T-cell (primary cell): ENCODE measurements around the gene CALD1. TPM values are rescaled to one million over a fixed set of nuclear protein-coding genes. Genes with fewer than 3 reads are reported as not detected.
A peak's percentile ranks its signal among the peaks of the same experiment; 100 is the strongest.

Experiments used
- ATAC-seq, 4 experiments: fragments of 200-7000 bp in 3 of 4; fragments of 150-1000 bp in 1 of 4; cut with Tn5 transposase; replicated peaks in 1 of 4; 1 replicate in 3 of 4; 2 replicates in 1 of 4; pipeline ENCODE4 v1.10.0; 2021; ENCODE audit warnings: moderate library complexity in 3 of 4, mild to moderate bottlenecking in 2 of 4, moderate number of reproducible peaks in 1 of 4
- CTCF ChIA-PET, 2 donors: fragments of 300-600 bp; sonication (Branson Sonifier 250); formaldehyde crosslinking; loops; one replicate each; lab custom pipeline; 2022; ENCODE audit warnings: antibody characterized with exemption in 2 of 2; lab: Charles Lee
- POLR2A ChIA-PET, 2 donors: fragments of 300-600 bp; sonication (Branson Sonifier 250); formaldehyde crosslinking; loops; one replicate each; lab custom pipeline; 2022; ENCODE audit warnings: antibody characterized with exemption in 2 of 2; lab: Charles Lee
- DNase-seq, 35 experiments: peaks; one replicate each; pipeline versions ENCODE4 v3.0.0 to v3.0.0-alpha.2; 2013 to 2023
- H3K27ac ChIP-seq: one replicate; pipeline ENCODE4 v1.5.1; 2013; ENCODE audit warnings: low read length
- H3K27me3 ChIP-seq, 2 experiments: replicated peaks in 1 of 2; 1 replicate in 1 of 2; 2 replicates in 1 of 2; pipeline versions ENCODE4 v1.6.1 to v1.7.0; 2013; ENCODE audit warnings: low read length in 1 of 2, mixed read lengths in 1 of 2; ENCODE audit not compliant: control insufficient read depth in 2 of 2, insufficient read depth in 2 of 2; ENCODE audit errors: extremely low read depth in 1 of 2
- H3K36me3 ChIP-seq, 2 donors: 1 replicate in 1 of 2; 2 replicates in 1 of 2; pipeline versions ENCODE4 v1.6.1 to v1.7.0; 2013; ENCODE audit warnings: low read length in 1 of 2; ENCODE audit not compliant: control insufficient read depth in 2 of 2, insufficient read depth in 1 of 2; ENCODE audit errors: extremely low read depth in 1 of 2
- H3K4me1 ChIP-seq, 2 experiments: 1 replicate in 1 of 2; 2 replicates in 1 of 2; pipeline versions ENCODE4 v1.6.1 to v1.7.0; 2013; ENCODE audit warnings: low read length in 2 of 2, mixed read lengths in 1 of 2; ENCODE audit not compliant: insufficient read depth in 2 of 2, control insufficient read depth in 1 of 2; ENCODE audit errors: extremely low read depth in 1 of 2
- H3K4me3 ChIP-seq, 2 donors: 1 replicate in 1 of 2; 2 replicates in 1 of 2; pipeline versions ENCODE4 v1.5.1 to v1.7.0; 2013; ENCODE audit warnings: mild to moderate bottlenecking in 2 of 2, low read length in 1 of 2, moderate library complexity in 1 of 2; ENCODE audit not compliant: control insufficient read depth in 1 of 2; ENCODE audit errors: extremely low read depth in 1 of 2
- H3K9me3 ChIP-seq: 2 replicates; pipeline ENCODE4 v1.7.0; 2013
- H3K27ac Mint-ChIP-seq, 2 donors: one replicate each; pipeline ENCODE4 v1.8.0; 2020 to 2021; ENCODE audit warnings: mild to moderate bottlenecking in 2 of 2, mixed read lengths in 2 of 2
- H3K27me3 Mint-ChIP-seq, 2 donors: one replicate each; pipeline ENCODE4 v1.8.0; 2021 to 2022; ENCODE audit warnings: mixed read lengths in 2 of 2
- H3K36me3 Mint-ChIP-seq: one replicate; pipeline ENCODE4 v1.8.0; 2021; ENCODE audit warnings: mixed read lengths
- H3K4me1 Mint-ChIP-seq, 3 donors: one replicate each; pipeline ENCODE4 v1.8.0; 2020 to 2022; ENCODE audit warnings: mixed read lengths in 3 of 3, mild to moderate bottlenecking in 1 of 3
- H3K4me3 Mint-ChIP-seq, 3 donors: one replicate each; pipeline ENCODE4 v1.8.0; 2020 to 2022; ENCODE audit warnings: mild to moderate bottlenecking in 3 of 3, mixed read lengths in 3 of 3, moderate library complexity in 3 of 3
- H3K9me3 Mint-ChIP-seq, 3 donors: one replicate each; pipeline ENCODE4 v1.8.0; 2020 to 2022; ENCODE audit warnings: mixed read lengths in 3 of 3
- WGBS: methylation state at CpG from one replicate; pipeline ENCODE4 v1.1.5; 2013; ENCODE audit warnings: missing lambda C conversion rate; ENCODE audit not compliant: insufficient coverage; 5-methylcytosine and 5-hydroxymethylcytosine counted together
- total RNA-seq, 35 experiments: library from RNA in 6 of 35; stranded (reverse) in 6 of 35; fragments of 120-200 nt in 1 of 35; gene quantifications; one replicate each; pipeline versions ENCODE4 v1.2.1 to v1.2.4 and lab custom pipeline; 2013 to 2026

The CALD1 gene
- total RNA-seq, 5 donors from 2014 or later (not counting 1 experiment from before 2014, with no cell fraction given): 0.95 to 2.4 (median 1.4) TPM; not detected in 1

DNA sequence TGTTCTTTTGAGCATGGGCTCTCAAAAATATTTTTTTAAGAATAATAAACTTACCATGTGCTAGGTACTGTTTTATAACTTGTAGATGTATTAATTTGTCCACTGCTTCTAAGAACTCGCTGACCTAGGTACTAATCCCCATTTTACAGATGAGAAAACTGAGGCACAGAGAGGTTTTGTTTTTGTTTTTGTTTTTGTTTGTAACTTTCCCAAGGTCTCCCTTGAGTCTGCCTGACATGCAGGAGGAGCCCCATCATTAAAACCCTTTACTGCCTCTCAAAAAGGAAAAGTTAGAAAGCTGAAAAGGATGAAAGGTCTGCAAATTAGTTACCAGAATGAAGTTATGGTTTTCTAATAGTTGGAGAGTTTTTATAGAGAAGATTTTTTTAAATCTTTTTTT is 168.4 kb downstream of the CALD1 start:
- no peaks in the 10 kb centered on the region for H3K36me3 ChIP-seq

DNA sequence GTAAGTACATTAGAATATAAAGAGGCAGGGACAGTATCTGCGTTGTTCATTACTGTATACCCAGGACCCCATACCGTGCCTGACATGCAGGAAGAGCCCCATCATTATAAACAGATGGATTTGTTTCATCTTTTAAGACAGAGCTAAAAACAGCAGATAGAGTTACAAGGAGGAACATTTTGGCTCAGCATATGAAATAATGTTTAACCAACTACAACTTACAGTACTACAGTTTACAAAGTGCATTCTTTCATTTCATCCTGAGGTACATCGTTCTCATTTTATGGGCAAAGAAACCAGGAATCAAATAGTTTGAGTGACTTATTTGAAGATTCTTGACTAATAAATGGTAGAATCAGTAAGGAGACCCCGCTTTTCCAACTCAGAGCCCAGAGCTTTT is 168.8 kb downstream of the CALD1 start:
- ChIA-PET POLR2A (interaction anchor here in 1 of 2 donors (0.6 kb wide), 1 partner anchor 337 kb away, joined by 3 read pairs; no protein-coding TSS in a partner anchor), CTCF (no interaction called here)
- H3K4me3 ChIP-seq: no peak overlapping the region
- no peak for DNase-seq
- no peak overlapping the region for H3K27ac ChIP-seq
- Mint-ChIP-seq H3K27ac (no peak overlapping the region), H3K4me1 (peaks cover 16 to 25% (median 16%) of the 10 kb centered on the region in 3 donors), H3K4me3 (no peak overlapping the region), H3K27me3 (no peaks in the 10 kb centered on the region), H3K36me3 (no peaks in the 10 kb centered on the region), H3K9me3 (no peaks in the 10 kb centered on the region)
- no peaks in the 10 kb centered on the region for H3K36me3 ChIP-seq
- no peaks in the 10 kb centered on the region for H3K27me3 ChIP-seq
- H3K9me3 ChIP-seq: no peaks in the 10 kb centered on the region
- no CpG with 5 or more reads among the region's 4 CpGs for WGBS
- ATAC-seq: no peak
- peaks cover 0 to 9% of the 10 kb centered on the region in 2 experiments for H3K4me1 ChIP-seq

More for the DNA sequence above, 168.4 kb downstream of the CALD1 start:
- no peak for ATAC-seq
- no CpG with 5 or more reads among the region's 1 CpG for WGBS
- no peaks in the 10 kb centered on the region for H3K27me3 ChIP-seq
- CTCF ChIA-PET: no interaction called here
- no peak overlapping the region for H3K27ac Mint-ChIP-seq
- H3K27ac ChIP-seq: no peak overlapping the region
- no peaks in the 10 kb centered on the region for H3K27me3 Mint-ChIP-seq
- no peaks in the 10 kb centered on the region for H3K36me3 Mint-ChIP-seq
- POLR2A ChIA-PET: interaction anchor here in 1 of 2 donors (0.6 kb wide), 1 partner anchor 337 kb away, joined by 3 read pairs; no protein-coding TSS in a partner anchor
- peaks cover 16 to 25% (median 16%) of the 10 kb centered on the region in 3 donors for H3K4me1 Mint-ChIP-seq
- no peaks in the 10 kb centered on the region for H3K9me3 ChIP-seq
- H3K4me1 ChIP-seq: peaks cover 0 to 9% of the 10 kb centered on the region in 2 experiments
- no peaks in the 10 kb centered on the region for H3K9me3 Mint-ChIP-seq
- no peak overlapping the region for H3K4me3 Mint-ChIP-seq
- no peak overlapping the region for H3K4me3 ChIP-seq
- no peak for DNase-seq

DNA sequence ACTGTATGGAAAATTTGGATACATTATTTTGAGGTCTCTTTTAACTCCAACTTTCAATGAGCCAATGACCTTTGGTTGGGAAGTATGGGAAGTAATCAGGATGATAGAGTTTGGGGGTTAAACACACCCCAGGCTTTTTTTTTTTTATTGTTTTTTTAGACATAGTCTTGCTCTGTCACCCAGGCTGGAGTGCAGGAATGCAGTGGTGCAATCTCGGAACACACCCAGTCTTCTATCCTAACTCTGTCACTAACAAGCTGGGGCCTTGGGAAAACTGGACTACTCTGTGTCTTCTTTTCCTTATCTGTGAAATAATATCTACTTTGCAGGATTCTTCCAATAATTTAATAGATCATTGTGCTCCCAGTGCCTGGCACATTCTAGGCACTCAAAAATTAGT is 169.3 kb downstream of the CALD1 start:
- DNase-seq (no peak), ATAC-seq (no peak)
- no peaks in the 10 kb centered on the region for H3K36me3 ChIP-seq
- no peak overlapping the region for H3K27ac ChIP-seq
- H3K27me3 ChIP-seq: no peaks in the 10 kb centered on the region
- H3K4me3 ChIP-seq: no peak overlapping the region
- CTCF ChIA-PET: interaction anchor here in 1 of 2 donors (0.7 kb wide), 1 partner anchor 8 kb away, joined by 3 read pairs; no protein-coding TSS in a partner anchor
- Mint-ChIP-seq H3K36me3 (no peaks in the 10 kb centered on the region), H3K4me3 (no peak overlapping the region), H3K27ac (peak overlapping the region in 1 of 2 donors; percentile 5), H3K4me1 (peaks cover 16 to 25% (median 16%) of the 10 kb centered on the region in 3 donors), H3K27me3 (no peaks in the 10 kb centered on the region), H3K9me3 (no peaks in the 10 kb centered on the region)
- WGBS: no CpG with 5 or more reads among the region's 1 CpG
- POLR2A ChIA-PET: no interaction called here
- H3K4me1 ChIP-seq: peaks cover 0 to 9% of the 10 kb centered on the region in 2 experiments
- H3K9me3 ChIP-seq: no peaks in the 10 kb centered on the region

DNA sequence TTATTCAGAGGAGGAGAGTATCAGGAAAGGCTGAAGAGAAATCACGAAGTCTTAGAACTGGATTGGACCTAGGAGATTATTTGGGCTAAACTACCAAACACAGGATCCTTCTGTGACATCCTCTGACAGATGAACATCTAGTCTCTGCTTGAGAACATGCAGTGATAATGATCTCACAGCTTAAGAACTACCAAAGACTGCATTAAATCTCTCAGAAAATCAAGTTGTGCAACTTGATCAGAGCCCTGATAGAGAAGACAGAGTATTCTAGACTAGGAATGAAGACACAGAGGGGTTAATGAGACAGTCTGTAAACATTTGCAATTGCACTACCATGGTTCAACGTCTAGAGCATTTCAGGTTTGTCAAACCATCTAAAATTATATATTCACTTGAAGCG is 169.7 kb downstream of the CALD1 start:
- H3K36me3 Mint-ChIP-seq: no peaks in the 10 kb centered on the region
- H3K27ac ChIP-seq: no peak overlapping the region
- no peaks in the 10 kb centered on the region for H3K9me3 ChIP-seq
- H3K27ac Mint-ChIP-seq: peak overlapping the region in 1 of 2 donors; percentile 5
- no peak overlapping the region for H3K4me3 ChIP-seq
- CTCF ChIA-PET: interaction anchor here in 1 of 2 donors (0.7 kb wide), 1 partner anchor 8 kb away, joined by 3 read pairs; no protein-coding TSS in a partner anchor
- no peaks in the 10 kb centered on the region for H3K27me3 ChIP-seq
- WGBS: no CpG with 5 or more reads among the region's 3 CpGs
- peaks cover 16 to 25% (median 16%) of the 10 kb centered on the region in 3 donors for H3K4me1 Mint-ChIP-seq
- DNase-seq (no peak), ATAC-seq (no peak)
- H3K36me3 ChIP-seq: no peaks in the 10 kb centered on the region
- POLR2A ChIA-PET: no interaction called here
- H3K4me1 ChIP-seq: peaks cover 0 to 9% of the 10 kb centered on the region in 2 experiments
- H3K27me3 Mint-ChIP-seq: no peaks in the 10 kb centered on the region
- no peak overlapping the region for H3K4me3 Mint-ChIP-seq
- no peaks in the 10 kb centered on the region for H3K9me3 Mint-ChIP-seq

DNA sequence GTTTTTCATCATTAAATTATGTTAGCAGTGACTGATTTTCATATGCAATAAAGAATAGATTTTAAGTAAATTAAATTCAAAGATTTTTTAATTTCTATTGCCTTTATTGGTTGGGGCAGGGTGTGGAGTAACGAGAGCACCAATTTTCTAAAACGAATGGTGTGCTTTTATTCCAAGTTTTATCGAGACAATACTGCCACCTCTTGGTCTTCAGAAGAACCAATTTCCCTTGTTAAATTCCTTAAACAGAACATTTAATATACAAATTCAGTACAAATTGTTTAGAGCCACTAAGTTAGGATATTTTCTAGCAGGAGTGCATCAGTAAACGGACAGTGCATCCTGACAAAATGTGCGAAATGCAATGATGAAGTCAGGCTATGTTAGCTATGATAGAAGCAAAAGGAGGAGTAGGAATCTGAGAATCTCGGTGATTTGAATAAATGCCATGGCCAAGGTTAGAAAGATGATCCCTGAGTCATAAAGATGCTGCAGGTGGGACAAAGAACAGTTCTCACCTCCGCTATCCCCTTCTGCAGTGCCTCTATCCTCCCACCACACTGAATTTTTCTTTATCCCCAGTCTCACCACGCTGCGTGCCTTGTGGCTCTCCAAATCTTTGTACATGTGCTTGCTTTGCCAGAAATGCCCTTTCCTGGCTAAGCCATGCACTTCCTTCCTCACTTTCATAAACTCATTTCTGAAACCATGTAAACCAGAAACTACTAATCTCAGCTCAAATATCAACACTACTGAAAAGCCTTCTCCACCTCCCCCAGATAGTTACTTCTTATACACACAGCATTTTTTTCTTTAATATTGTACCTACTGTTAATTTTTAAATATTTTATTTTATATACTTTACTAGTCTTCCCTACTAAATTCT is 175.0 kb downstream of the CALD1 start:
- Histone ChIP-seq H3K4me1 (no peaks in the 10 kb centered on the region), H3K9me3 (no peaks in the 10 kb centered on the region), H3K27ac (no peak overlapping the region), H3K36me3 (no peaks in the 10 kb centered on the region), H3K27me3 (peaks cover 0 to 3% of the 10 kb centered on the region in 2 experiments), H3K4me3 (no peak overlapping the region)
- no peak overlapping the region for H3K4me3 Mint-ChIP-seq
- 53% methylated on average over 5 of the region's 9 CpGs for WGBS
- ATAC-seq (peak in 2 of 4 experiments; percentile 38 to 45), DNase-seq (peak in 1 of 35 experiments; percentile 64)
- ChIA-PET POLR2A (no interaction called here), CTCF (interaction anchor here (0.5 to 4.0 kb wide), 12 partner anchors 10 to 324 kb away, joined by 3 to 26 read pairs (median 4); partner anchors contain the start of gene AGBL3 (in 1 of the 2))
- H3K4me1 Mint-ChIP-seq: no peaks in the 10 kb centered on the region
- no peaks in the 10 kb centered on the region for H3K9me3 Mint-ChIP-seq
- H3K27me3 Mint-ChIP-seq: no peaks in the 10 kb centered on the region
- H3K27ac Mint-ChIP-seq: no peak overlapping the region
- H3K36me3 Mint-ChIP-seq: no peaks in the 10 kb centered on the region

DNA sequence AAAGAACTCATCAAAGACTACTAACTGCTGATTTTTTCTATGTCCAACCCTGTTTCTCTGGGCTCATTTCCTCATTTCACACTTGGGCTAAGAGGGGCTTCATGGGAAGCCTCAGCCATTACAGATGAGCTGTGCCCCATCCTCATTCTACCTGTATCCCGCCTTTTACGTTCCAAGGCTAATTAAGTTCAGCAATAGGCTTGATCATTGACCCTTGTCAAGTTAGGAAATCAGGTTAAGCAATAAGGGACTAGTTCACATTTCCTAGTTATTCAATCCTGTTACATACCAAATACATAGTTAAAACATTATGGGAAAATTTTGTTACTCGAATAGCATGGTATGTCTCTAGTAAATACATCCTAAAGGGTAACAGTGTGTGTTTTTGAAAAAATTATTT is 177.6 kb downstream of the CALD1 start:
- Histone ChIP-seq H3K27me3 (peaks cover 0 to 3% of the 10 kb centered on the region in 2 experiments), H3K4me3 (no peak overlapping the region), H3K9me3 (no peaks in the 10 kb centered on the region), H3K27ac (no peak overlapping the region), H3K36me3 (no peaks in the 10 kb centered on the region), H3K4me1 (no peaks in the 10 kb centered on the region)
- no peaks in the 10 kb centered on the region for H3K9me3 Mint-ChIP-seq
- DNase-seq (no peak), ATAC-seq (no peak)
- no peaks in the 10 kb centered on the region for H3K36me3 Mint-ChIP-seq
- H3K27ac Mint-ChIP-seq: no peak overlapping the region
- H3K4me3 Mint-ChIP-seq: no peak overlapping the region
- ChIA-PET POLR2A (interaction anchor here in 1 of 2 donors (0.6 to 0.7 kb wide), 2 partner anchors 17 to 272 kb away, joined by 3 to 4 read pairs; no protein-coding TSS in a partner anchor), CTCF (interaction anchor here (0.6 to 1.6 kb wide), 3 partner anchors 8 to 328 kb away, joined by 3 to 5 read pairs (median 3); no protein-coding TSS in a partner anchor)
- no peaks in the 10 kb centered on the region for H3K27me3 Mint-ChIP-seq
- H3K4me1 Mint-ChIP-seq: no peaks in the 10 kb centered on the region
- WGBS: 75% methylated on average over 2 of the region's 3 CpGs
